ENCODE data around the gene CFAP161.

- TF ChIP-seq EZH2 (IDR thresholded peaks at IDR 0.05; ENCODE audit: borderline replicate concordance, low read length), result no peak
- TF ChIP-seq, protein P1, sequence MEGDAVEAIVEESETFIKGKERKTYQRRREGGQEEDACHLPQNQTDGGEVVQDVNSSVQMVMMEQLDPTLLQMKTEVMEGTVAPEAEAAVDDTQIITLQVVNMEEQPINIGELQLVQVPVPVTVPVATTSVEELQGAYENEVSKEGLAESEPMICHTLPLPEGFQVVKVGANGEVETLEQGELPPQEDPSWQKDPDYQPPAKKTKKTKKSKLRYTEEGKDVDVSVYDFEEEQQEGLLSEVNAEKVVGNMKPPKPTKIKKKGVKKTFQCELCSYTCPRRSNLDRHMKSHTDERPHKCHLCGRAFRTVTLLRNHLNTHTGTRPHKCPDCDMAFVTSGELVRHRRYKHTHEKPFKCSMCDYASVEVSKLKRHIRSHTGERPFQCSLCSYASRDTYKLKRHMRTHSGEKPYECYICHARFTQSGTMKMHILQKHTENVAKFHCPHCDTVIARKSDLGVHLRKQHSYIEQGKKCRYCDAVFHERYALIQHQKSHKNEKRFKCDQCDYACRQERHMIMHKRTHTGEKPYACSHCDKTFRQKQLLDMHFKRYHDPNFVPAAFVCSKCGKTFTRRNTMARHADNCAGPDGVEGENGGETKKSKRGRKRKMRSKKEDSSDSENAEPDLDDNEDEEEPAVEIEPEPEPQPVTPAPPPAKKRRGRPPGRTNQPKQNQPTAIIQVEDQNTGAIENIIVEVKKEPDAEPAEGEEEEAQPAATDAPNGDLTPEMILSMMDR (IDR thresholded peaks at IDR 0.05; ENCODE audit: low read length), result no peak
These were observed 28.5 kb upstream of the CFAP161 start for GRCh38 chr15:81105545-81105944.

Measured in OCI-LY1 (cell line).